ENCODE data around the gene PRPF40A.

Gene PRPF40A

GRCh38 chr2:152716805-152717227 lies 445 bp downstream of the PRPF40A start:
- DNase-seq, result no peak

GRCh38 chr2:152715854-152716428 lies 1.3 kb downstream of the PRPF40A start:
- peak; percentile 15 for DNase-seq

GRCh38 chr2:152715112-152715511 lies 2.1 kb downstream of the PRPF40A start:
- DNase-seq, result no peak

- no peak for DNase-seq
Observed at GRCh38 chr2:152710713-152711112, 6.5 kb downstream of the PRPF40A start.

- DNase-seq, result no peak
Observed at GRCh38 chr2:152708742-152709141, 8.5 kb downstream of the PRPF40A start.

GRCh38 chr2:152706477-152707021 lies 10.7 kb downstream of the PRPF40A start:
- DNase-seq, result no peak

- no peak for DNase-seq
Observed at GRCh38 chr2:152701198-152701597, 16.1 kb downstream of the PRPF40A start.

- DNase-seq, result no peak
Observed at GRCh38 chr2:152696476-152696875, 20.8 kb downstream of the PRPF40A start.

- no peak for DNase-seq
Observed at GRCh38 chr2:152695763-152696162, 21.5 kb downstream of the PRPF40A start.

GRCh38 chr2:152694161-152694661 lies 23.1 kb downstream of the PRPF40A start:
- DNase-seq, result no peak

- DNase-seq, result no peak
Observed at GRCh38 chr2:152693033-152693432, 24.2 kb downstream of the PRPF40A start.

GRCh38 chr2:152686321-152686720 lies 30.9 kb downstream of the PRPF40A start:
- DNase-seq, result no peak

- no peak for DNase-seq
Observed at GRCh38 chr2:152683400-152683799, 33.9 kb downstream of the PRPF40A start.

- no peak for DNase-seq
Observed at GRCh38 chr2:152682663-152683062, 34.6 kb downstream of the PRPF40A start.

- no peak for DNase-seq
Observed at GRCh38 chr2:152678808-152679207, 38.5 kb downstream of the PRPF40A start.

GRCh38 chr2:152676461-152676860 lies 40.8 kb downstream of the PRPF40A start:
- no peak for DNase-seq

GRCh38 chr2:152674334-152674733 lies 42.9 kb downstream of the PRPF40A start:
- DNase-seq, result no peak

GRCh38 chr2:152664725-152665124 lies 52.5 kb downstream of the PRPF40A start:
- no peak for DNase-seq

- DNase-seq, result no peak
Observed at GRCh38 chr2:152661076-152661475, 56.2 kb downstream of the PRPF40A start.

- DNase-seq, result no peak
Observed at GRCh38 chr2:152658221-152658620, 59.0 kb downstream of the PRPF40A start.

GRCh38 chr2:152657043-152657442 lies 60.2 kb downstream of the PRPF40A start:
- no peak for DNase-seq

GRCh38 chr2:152655880-152656279 lies 61.4 kb downstream of the PRPF40A start:
- no peak for DNase-seq

GRCh38 chr2:152651834-152652233 lies 65.4 kb downstream of the PRPF40A start:
- no peak for DNase-seq

GRCh38 chr2:152650768-152651371 lies 66.4 kb downstream of the PRPF40A start:
- no peak for DNase-seq

- no peak for DNase-seq
Observed at GRCh38 chr2:152649997-152650396, 67.3 kb downstream of the PRPF40A start.
